Measurements from ENCODE around the gene RPRD1B.

Gene RPRD1B

DNA sequence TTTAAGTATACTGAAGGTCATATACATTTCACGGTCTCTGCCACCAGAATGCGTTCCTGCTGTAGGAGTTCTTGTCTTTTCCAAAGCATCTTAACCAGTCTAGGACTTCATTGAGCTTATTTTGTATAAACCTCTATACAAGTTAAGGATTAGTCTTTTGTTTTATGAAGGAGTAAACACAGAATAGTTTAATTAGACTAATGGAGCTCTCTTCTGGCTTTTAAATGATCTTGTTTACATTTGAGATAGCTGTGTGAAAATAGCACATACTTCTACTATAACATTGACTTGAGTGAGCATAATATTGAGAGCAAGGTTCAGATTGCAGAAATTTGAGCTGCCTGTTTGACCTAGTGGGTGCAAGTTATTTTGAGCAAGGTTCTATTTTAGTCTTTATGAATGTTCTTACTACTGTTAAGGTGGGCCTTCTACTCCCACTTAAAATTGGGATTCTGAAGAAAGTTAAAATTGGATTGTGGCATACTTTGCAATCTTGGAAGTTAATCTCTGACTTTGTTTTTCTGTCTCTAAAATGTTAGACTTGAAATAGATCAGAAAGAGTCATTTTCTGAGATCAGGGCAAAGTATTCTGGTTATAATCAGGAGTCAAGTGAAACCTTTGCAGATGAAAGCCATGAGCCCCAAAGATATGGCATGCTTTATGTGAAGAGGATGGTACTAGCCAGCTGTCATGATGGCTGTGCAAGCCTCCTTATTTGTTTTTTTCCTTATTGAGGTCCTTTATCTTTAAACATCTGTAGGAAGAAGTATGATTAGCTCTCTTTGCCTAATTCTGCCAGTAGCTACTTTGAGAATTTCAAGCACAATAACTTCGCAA, 41.8 kb downstream of the RPRD1B start:
- no peak overlapping the region for H3K27ac ChIP-seq
- TF ChIP-seq ZFX (IDR thresholded peaks at IDR 0.05; ENCODE audit: borderline replicate concordance) (no peak), CTCF (IDR thresholded peaks at IDR 0.05) (no peak)

GRCh38 chr20:38076548-38076947, 43.0 kb downstream of the RPRD1B start:
- TF ChIP-seq CTCF (IDR thresholded peaks at IDR 0.05) (no peak), ZFX (IDR thresholded peaks at IDR 0.05; ENCODE audit: borderline replicate concordance) (no peak)

GRCh38 chr20:38078084-38078483, 44.5 kb downstream of the RPRD1B start:
- TF ChIP-seq CTCF (IDR thresholded peaks at IDR 0.05) (no peak), ZFX (IDR thresholded peaks at IDR 0.05; ENCODE audit: borderline replicate concordance) (no peak)
- no peak overlapping the region for H3K27ac ChIP-seq

More at GRCh38 chr20:38076548-38076947, 43.0 kb downstream of the RPRD1B start:
- no peak overlapping the region for H3K27ac ChIP-seq

DNA sequence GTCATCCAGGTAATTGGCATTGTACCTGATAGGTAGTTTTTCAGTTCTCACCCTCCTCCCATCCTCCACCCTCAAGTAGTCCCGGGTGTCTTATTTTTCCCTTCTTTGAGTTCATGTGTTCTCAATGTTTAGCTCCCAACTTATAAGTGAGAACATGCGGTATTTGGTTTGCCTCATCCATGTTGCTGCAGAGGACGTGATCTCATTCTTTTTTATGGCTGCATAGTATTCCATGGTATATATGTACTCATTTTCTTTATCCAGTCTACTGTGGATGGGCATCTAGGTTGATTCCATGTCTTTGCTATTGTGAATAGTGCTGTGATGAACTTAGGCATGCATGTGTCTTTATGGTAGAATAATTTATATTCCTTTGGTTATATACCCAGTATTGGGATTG, 45.8 kb downstream of the RPRD1B start:
- TF ChIP-seq ZFX (IDR thresholded peaks at IDR 0.05; ENCODE audit: borderline replicate concordance), result no peak
- TF ChIP-seq CTCF (IDR thresholded peaks at IDR 0.05), result no peak
- no peak overlapping the region for H3K27ac ChIP-seq

- H3K27ac ChIP-seq, result no peak overlapping the region
- no peak for TF ChIP-seq CTCF (IDR thresholded peaks at IDR 0.05)
- no peak for TF ChIP-seq ZFX (IDR thresholded peaks at IDR 0.05; ENCODE audit: borderline replicate concordance)
Observed at GRCh38 chr20:38081575-38081974, 48.0 kb downstream of the RPRD1B start.

DNA sequence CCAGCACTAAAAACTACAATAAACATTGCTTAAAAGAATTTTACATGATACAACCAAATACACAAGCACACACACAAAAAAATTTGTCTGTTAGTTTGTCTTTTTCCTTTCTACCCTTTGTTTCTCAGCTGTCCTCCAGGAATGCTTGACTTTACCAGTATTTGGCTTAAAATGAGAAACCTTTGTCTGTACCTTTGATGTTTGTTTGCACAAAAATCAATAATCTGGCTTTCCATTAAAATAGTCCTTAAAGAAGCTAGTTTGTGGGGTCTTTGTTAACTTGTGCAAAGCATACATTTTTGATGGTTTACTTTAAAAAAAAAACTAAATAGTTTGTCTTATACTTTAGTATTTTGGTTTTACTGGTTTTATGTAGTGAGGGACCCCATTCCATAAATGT, 49.3 kb downstream of the RPRD1B start:
- H3K27ac ChIP-seq, result no peak overlapping the region
- TF ChIP-seq CTCF (IDR thresholded peaks at IDR 0.05), result no peak
- TF ChIP-seq ZFX (IDR thresholded peaks at IDR 0.05; ENCODE audit: borderline replicate concordance), result no peak

- TF ChIP-seq ZFX (IDR thresholded peaks at IDR 0.05; ENCODE audit: borderline replicate concordance) (no peak), CTCF (IDR thresholded peaks at IDR 0.05) (no peak)
- H3K27ac ChIP-seq, result no peak overlapping the region
Observed at GRCh38 chr20:38083338-38084048, 49.9 kb downstream of the RPRD1B start.
